Activated gamma-delta T cell treated with Interleukin-2 at 50 U/mL for 16 hours (primary cell): ENCODE data around the gene MPPED1.

Experiments used
- DNase-seq: peaks from one replicate; pipeline ENCODE4 v3.0.0-alpha.2; 2020

The MPPED1 gene

GRCh38 chr22:43529934-43530333 lies 118.1 kb downstream of the MPPED1 start:
- DNase-seq: no peak

- DNase-seq: no peak
Measured at GRCh38 chr22:43530349-43531201, 118.8 kb downstream of the MPPED1 start.

- DNase-seq: no peak
Measured at GRCh38 chr22:43531651-43532050, 119.8 kb downstream of the MPPED1 start.

GRCh38 chr22:43532301-43533155 lies 120.7 kb downstream of the MPPED1 start:
- no peak for DNase-seq

GRCh38 chr22:43533156-43533530 lies 121.3 kb downstream of the MPPED1 start:
- DNase-seq: no peak

- no peak for DNase-seq
Measured at GRCh38 chr22:43533656-43534428, 122.0 kb downstream of the MPPED1 start.

GRCh38 chr22:43534916-43535315 lies 123.1 kb downstream of the MPPED1 start:
- no peak for DNase-seq

GRCh38 chr22:43535336-43535735 lies 123.5 kb downstream of the MPPED1 start:
- DNase-seq: no peak

- DNase-seq: no peak
Measured at GRCh38 chr22:43535741-43536140, 123.9 kb downstream of the MPPED1 start.

- DNase-seq: no peak
Measured at GRCh38 chr22:43537019-43537585, 125.3 kb downstream of the MPPED1 start.

- DNase-seq: no peak
Measured at GRCh38 chr22:43539572-43540528, 128.0 kb downstream of the MPPED1 start.

- no peak for DNase-seq
Measured at GRCh38 chr22:43540529-43540923, 128.7 kb downstream of the MPPED1 start.

GRCh38 chr22:43541022-43541421 lies 129.2 kb downstream of the MPPED1 start:
- DNase-seq: no peak

- no peak for DNase-seq
Measured at GRCh38 chr22:43541462-43542407, 129.9 kb downstream of the MPPED1 start.

- DNase-seq: no peak
Measured at GRCh38 chr22:43542681-43543521, 131.1 kb downstream of the MPPED1 start.

GRCh38 chr22:43543522-43544288 lies 131.9 kb downstream of the MPPED1 start:
- no peak for DNase-seq

GRCh38 chr22:43544289-43544673 lies 132.5 kb downstream of the MPPED1 start:
- DNase-seq: no peak

GRCh38 chr22:43546186-43546585 lies 134.4 kb downstream of the MPPED1 start:
- no peak for DNase-seq
